ENCODE data around the gene HOXA5.

The HOXA5 gene

DNA sequence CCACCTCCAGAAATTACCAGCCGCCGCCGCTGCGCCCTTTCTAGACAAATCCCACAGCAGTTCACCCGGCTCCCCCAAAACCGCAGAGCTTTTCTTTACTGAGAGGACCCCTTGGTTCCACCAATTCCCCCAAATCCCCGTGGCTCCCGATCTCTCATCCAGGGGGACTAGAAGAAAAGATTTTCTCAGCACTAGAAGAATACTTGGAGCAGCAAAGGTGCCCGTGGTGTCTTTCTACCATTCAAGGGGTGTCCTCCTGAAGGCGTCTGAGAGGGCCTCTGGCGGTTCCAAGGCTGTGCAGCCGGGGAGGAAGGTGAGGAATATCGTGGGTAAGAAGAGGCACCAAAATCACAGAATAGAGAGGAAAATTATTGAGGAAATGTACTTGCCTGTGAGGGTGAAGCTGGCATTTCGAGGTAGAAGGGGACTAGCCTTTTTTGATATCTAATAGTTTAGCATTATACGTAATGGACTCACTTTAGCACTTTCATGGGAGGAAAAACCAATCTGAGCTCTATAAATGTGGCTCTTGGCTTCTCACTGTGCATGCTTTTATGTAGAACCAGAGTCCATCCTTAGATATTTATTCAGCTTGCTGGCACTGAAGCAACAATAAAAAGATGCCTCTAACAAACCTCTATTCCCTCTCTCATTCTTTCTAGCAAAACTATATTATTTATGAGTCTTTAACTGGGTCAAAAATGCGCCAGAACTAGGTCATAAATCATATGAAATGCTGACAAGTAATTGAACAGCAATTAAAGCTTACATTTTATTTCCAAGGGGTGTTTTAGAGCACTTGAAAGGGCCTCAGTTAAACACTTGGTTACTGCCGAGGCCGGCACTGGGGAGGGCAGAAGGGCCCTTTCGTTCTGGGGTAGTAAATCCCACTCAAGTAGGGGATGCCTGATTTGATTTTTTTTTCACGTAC lies 27.2 kb downstream of the HOXA5 start:
- DNase-seq = no peak

DNA sequence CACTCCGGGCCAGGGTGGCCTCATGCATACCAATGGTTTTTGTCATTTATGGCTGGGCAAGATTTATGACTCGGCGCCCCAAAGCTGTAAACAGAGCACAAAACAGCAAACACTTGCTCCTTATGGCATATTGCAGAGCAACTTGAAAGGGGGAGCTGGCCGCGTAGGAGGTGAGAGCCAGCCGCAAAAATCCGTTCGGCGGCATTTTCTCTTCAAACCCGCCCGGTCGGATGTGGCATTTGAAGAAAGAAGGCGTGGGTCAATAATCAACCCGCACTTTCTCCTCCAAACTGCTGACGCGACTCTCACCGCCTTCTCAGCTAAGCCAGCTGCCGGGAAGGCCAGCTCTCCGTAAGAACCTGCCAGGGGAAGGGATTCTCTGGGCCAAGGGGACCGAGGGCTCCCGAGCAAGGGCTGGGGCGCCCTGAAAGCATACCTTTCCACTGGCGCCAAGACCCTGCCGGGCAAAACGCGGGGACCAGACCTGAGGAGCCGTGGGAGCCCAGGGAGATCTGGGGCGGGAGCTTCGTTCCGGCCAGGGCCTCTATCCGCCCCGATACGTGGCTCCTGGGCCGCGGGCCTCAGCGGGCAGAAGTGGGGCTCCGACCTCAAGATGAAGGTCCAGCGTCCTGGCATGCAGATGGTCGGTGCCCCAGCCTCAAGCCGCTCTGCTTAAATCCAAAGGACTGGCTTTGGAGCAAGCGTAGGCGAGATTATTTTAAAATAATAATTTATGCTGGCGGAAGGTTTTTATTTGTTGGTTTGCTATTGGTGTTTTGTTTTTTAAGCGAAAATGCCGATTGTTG lies 28.1 kb downstream of the HOXA5 start:
- DNase-seq = peak; percentile 46

- no peak for DNase-seq
These were observed 28.6 kb downstream of the HOXA5 start for GRCh38 chr7:27114881-27115220.

- DNase-seq = peak; percentile 63
These were observed 29.3 kb downstream of the HOXA5 start for GRCh38 chr7:27113991-27114769.

- peak; percentile 84 for DNase-seq
These were observed 30.2 kb downstream of the HOXA5 start for GRCh38 chr7:27112955-27113949.

- no peak for DNase-seq
These were observed 31.1 kb downstream of the HOXA5 start for GRCh38 chr7:27112361-27112760.

DNA sequence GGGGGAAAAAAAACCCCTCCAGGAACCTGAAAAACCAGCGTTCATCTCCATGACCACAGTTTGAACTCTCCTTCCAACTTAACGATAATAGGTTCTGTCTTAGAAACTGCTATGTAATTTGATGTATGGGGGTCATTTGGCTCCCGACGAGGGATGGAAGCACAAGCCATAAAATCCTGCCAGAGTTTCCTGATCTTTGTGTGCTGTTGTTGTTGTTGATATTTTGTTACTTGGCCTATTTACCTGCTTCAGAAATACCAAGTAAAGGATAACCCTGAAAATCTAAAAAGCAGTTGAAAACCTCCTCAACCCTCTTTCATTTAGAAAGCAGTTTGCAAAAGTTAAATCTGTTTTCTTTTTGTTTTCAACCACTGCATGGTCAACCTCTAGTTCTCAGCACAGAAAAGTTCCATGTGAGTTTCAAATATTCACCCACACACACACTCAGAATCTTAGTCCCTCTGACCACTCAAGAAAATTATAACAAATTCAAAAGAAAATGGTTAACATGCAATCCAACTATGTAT lies 31.7 kb downstream of the HOXA5 start:
- no peak for DNase-seq

- DNase-seq = peak; percentile 51
These were observed 32.3 kb downstream of the HOXA5 start for GRCh38 chr7:27111042-27111750.

- DNase-seq = peak; percentile 75
These were observed 33.1 kb downstream of the HOXA5 start for GRCh38 chr7:27110186-27111031.

- peak; percentile 31 for DNase-seq
These were observed 33.9 kb downstream of the HOXA5 start for GRCh38 chr7:27109466-27110185.

DNA sequence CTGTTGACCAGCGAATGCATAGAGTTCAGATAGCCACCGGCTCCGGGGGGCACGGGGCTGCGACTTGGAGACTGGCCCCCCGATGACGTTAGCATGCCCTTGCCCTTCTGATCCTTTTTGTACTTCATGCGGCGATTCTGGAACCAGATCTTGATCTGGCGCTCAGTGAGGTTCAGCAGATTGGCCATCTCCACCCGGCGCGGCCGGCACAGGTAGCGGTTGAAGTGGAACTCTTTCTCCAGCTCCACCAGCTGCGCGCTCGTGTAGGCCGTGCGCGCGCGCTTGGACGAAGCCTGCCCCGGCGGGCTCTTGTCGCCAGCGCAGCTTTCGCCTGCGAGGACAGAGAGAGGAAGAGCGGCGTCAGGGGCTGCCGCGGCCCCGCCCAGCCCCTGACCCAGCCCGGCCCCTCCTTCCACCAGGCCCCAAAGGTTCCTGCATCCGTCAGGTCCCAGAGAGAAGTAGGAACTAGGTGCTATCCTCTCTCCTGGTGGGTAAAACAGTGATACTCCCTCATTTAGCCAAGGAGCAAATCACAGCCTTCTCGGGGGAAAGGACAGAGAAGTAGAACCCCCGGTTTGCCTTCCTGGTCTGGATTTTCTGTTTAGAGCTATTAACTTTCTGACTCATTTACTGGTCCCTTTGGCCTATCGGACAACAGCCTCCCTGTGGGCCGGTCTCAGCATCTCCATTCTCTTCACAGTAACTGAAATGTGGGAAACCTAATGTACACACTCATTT lies 34.9 kb downstream of the HOXA5 start:
- DNase-seq = peak; percentile 37

GRCh38 chr7:27107391-27108381 lies 35.8 kb downstream of the HOXA5 start:
- no peak for DNase-seq

DNA sequence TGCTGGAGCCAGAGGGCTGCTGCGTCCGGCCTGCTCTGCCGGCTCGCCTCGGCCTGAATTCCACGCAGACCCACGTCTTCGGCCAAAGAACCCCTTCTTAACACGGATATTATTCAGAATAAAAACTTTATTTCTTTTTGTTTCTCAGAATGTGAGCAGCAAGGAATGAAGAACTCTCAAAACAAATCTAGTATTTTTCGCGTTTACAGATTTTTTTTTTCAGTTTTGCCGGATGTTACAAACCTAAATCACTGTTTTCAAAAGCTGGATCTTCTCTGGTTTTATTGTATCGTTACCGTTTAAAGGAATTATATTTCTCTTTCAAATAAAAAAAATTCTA lies 36.6 kb downstream of the HOXA5 start:
- DNase-seq = no peak

DNA sequence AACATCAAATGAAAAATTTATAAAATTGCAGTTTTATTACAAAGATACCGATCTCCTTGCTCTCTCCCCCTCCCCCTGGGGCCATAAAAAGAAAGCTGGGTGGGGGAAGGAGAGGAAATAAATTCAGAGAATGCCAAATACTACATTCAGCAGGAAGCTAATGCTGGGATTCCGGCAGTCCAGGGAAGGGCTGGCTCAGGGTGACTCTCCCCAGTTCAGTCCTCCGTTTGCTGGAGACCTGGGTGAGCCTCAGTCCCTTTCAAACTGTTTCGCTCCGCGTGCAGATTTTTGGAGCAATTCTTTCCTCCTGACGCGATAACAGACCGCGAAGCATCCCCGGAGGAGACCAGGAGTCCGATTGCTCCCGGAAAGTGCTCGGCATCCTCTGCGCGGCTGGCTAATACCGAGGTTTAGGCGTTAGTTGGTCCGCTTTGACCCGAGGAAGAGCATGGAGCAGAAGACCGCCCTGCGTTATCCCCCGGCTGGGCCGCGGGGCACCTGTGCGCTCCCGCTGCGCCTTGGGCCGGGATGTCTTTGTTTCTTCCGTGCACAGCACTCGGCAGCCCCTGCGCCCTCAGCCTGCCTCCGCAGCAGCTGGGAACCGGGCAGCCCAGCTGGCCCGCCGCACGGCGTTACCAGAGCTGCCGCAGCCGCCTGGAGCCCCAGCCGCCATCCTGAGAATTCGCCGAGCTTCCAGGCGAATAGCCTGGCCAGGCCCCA lies 37.1 kb downstream of the HOXA5 start:
- peak; percentile 48 for DNase-seq

- DNase-seq = no peak
These were observed 38.0 kb downstream of the HOXA5 start for GRCh38 chr7:27105301-27106031.
